Endothelial cell of umbilical vein (primary cell): ENCODE measurements around the gene WASL. TPM values are rescaled to one million over a fixed set of nuclear protein-coding genes. Genes with fewer than 3 reads are reported as not detected.

Experiments
- BruUV-seq: library from RNA; stranded (reverse); fragments of 400-500 nt; replicated peaks from 2 replicates; lab custom pipeline; 2021; lab: Mats Ljungman, UMichigan
- CTCF ChIA-PET: fragments of 300-600, 350-600 bp; sonication (Branson Sonifier 250); formaldehyde crosslinking; loops from one replicate; lab custom pipeline; 2021; ENCODE audit warnings: antibody characterized with exemption, inconsistent platforms; lab: Charles Lee
- POLR2A ChIA-PET: fragments of 300-600, 350-600 bp; sonication (Branson Sonifier 250); formaldehyde crosslinking; loops from one replicate; lab custom pipeline; 2021; ENCODE audit warnings: antibody characterized with exemption, inconsistent platforms; lab: Charles Lee
- DNase-seq: peaks from one replicate; pipeline ENCODE4 v3.0.0-alpha.2; 2011; ENCODE audit warnings: low read depth, low spot score
- FAIRE-seq: peaks from 2 replicates; lab custom pipeline; 2011; peaks lifted over from hg19 to GRCh38; lab: Jason Lieb, UNC
- H2AFZ ChIP-seq: 2 replicates; pipeline ENCODE4 v1.6.0; 2012; ENCODE audit warnings: low read depth, low read length, control low read depth, inconsistent platforms
- H3K27ac ChIP-seq: 2 replicates; pipeline ENCODE4 v1.5.1; 2011; ENCODE audit warnings: low read depth, mild to moderate bottlenecking, control low read depth, low read length, moderate library complexity; ENCODE audit not compliant: insufficient read depth
- H3K27me3 ChIP-seq, 2 experiments: 2 replicates each; pipeline versions ENCODE4 v1.6.0 to v1.6.1; 2011; ENCODE audit warnings: low read length in 2 of 2, mixed read lengths in 1 of 2; ENCODE audit not compliant: control insufficient read depth in 2 of 2, insufficient read depth in 2 of 2
- H3K36me3 ChIP-seq, 2 experiments: 2 replicates in 1 of 2; 3 replicates in 1 of 2; pipeline ENCODE4 v1.5.1; 2011; ENCODE audit warnings: low read length in 2 of 2, mild to moderate bottlenecking in 1 of 2, moderate library complexity in 1 of 2; ENCODE audit not compliant: control insufficient read depth in 2 of 2, insufficient read depth in 2 of 2; ENCODE audit errors: extremely low read depth in 1 of 2
- H3K4me1 ChIP-seq: 3 replicates; pipeline ENCODE4 v1.5.1; 2011; ENCODE audit warnings: mild to moderate bottlenecking, low read length; ENCODE audit not compliant: control insufficient read depth, insufficient read depth; ENCODE audit errors: extremely low read depth
- H3K4me2 ChIP-seq: 2 replicates; pipeline ENCODE4 v1.6.1; 2011; ENCODE audit warnings: low read length, control low read depth, mixed read lengths; ENCODE audit not compliant: insufficient read depth
- H3K4me3 ChIP-seq, 3 experiments: fragments of 200-600 bp in 1 of 3; sonication (generic), shearing (Covaris generic) in 1 of 3; replicated peaks in 1 of 3; 2 replicates each; pipeline ENCODE4 v1.5.1; 2011 to 2016; ENCODE audit warnings: control low read depth in 3 of 3, low read length in 3 of 3, mild to moderate bottlenecking in 2 of 3, inconsistent platforms in 1 of 3, low read depth in 1 of 3, moderate library complexity in 1 of 3; ENCODE audit not compliant: insufficient read depth in 1 of 3
- H3K79me2 ChIP-seq: 2 replicates; pipeline ENCODE4 v1.6.0; 2012; ENCODE audit warnings: low read length, inconsistent platforms; ENCODE audit not compliant: control insufficient read depth, insufficient read depth
- H3K9ac ChIP-seq: replicated peaks from 2 replicates; pipeline ENCODE3; 2011; ENCODE audit warnings: low read length, control low read depth; ENCODE audit not compliant: insufficient read depth; ENCODE audit errors: extremely low read depth
- H3K9me1 ChIP-seq: replicated peaks from 3 replicates; pipeline ENCODE4 v1.6.0; 2011; ENCODE audit warnings: mild to moderate bottlenecking, low read length; ENCODE audit not compliant: control insufficient read depth, insufficient read depth; ENCODE audit errors: extremely low read depth
- H3K9me3 ChIP-seq: replicated peaks from 2 replicates; pipeline ENCODE4 v1.5.1; 2012; ENCODE audit warnings: low read length, inconsistent platforms; ENCODE audit not compliant: control insufficient read depth, insufficient read depth
- H4K20me1 ChIP-seq: replicated peaks from 2 replicates; pipeline ENCODE3; 2011; ENCODE audit warnings: mild to moderate bottlenecking, low read length; ENCODE audit not compliant: control insufficient read depth, insufficient read depth; ENCODE audit errors: extremely low read depth
- EZH2 ChIP-seq: IDR thresholded peaks from 2 replicates; pipeline ENCODE4 v1.6.1; 2012; ENCODE audit warnings: borderline replicate concordance, low read depth, mild to moderate bottlenecking, moderate library complexity, low read length, inconsistent platforms; ENCODE audit not compliant: severe bottlenecking
- FOS ChIP-seq: IDR thresholded peaks from 2 replicates; pipeline ENCODE4 v1.6.1; 2011; ENCODE audit warnings: mild to moderate bottlenecking, low read length, moderate library complexity, borderline replicate concordance; ENCODE audit not compliant: insufficient read depth
- GATA2 ChIP-seq: IDR thresholded peaks from 2 replicates; pipeline ENCODE4 v1.7.0; 2011; ENCODE audit warnings: low read depth, mild to moderate bottlenecking, moderate library complexity, mixed read lengths, low read length; ENCODE audit not compliant: insufficient read length, insufficient read depth
- JUN ChIP-seq: IDR thresholded peaks from 2 replicates; pipeline ENCODE4 v1.6.1; 2011; ENCODE audit warnings: borderline replicate concordance, low read depth; ENCODE audit not compliant: insufficient read length, insufficient read depth
- MYC ChIP-seq: IDR thresholded peaks from one replicate; pipeline ENCODE4 v1.6.1; 2011; ENCODE audit warnings: mild to moderate bottlenecking, low read depth, low read length
- POLR2A ChIP-seq: IDR thresholded peaks from 2 replicates; pipeline ENCODE4 v1.6.1; 2012; ENCODE audit warnings: low read depth, mild to moderate bottlenecking, control low read depth, low read length
- POLR2AphosphoS5 ChIP-seq: IDR thresholded peaks from 2 replicates; pipeline ENCODE4 v1.6.1; 2012; ENCODE audit warnings: low read depth, mild to moderate bottlenecking, control low read depth, low read length, moderate library complexity; ENCODE audit not compliant: insufficient read depth
- dilution Hi-C: fragments of 300-500 bp; cut with MboI; formaldehyde crosslinking; loops from one replicate; pipeline ENCODE4 v1.15.0; 2019; ENCODE audit warnings: low sequenced_read_pairs; ENCODE audit not compliant: extremely low pct_ligation_motif_present
- intact Hi-C: fragments of 100-400 bp; cut with micrococcal nuclease; formaldehyde crosslinking; loops from one replicate; pipeline ENCODE4 v1.10.0; 2022
- polyA plus RNA-seq, 4 experiments: library from polyadenylated mRNA; depleted of rRNA in 3 of 4; stranded (reverse) in 3 of 4; unstranded in 1 of 4; fragments of >200 nt; gene quantifications; 2 replicates each; pipeline versions ENCODE4 v1.2.1 to v1.2.3, GENCODE V29; 2011 to 2012; ENCODE audit warnings: missing spikeins in 1 of 4
- total RNA-seq: library from RNA; stranded (reverse); gene quantifications from 2 replicates; pipeline ENCODE4 v1.2.3, GENCODE V29; 2021
- TF ChIP-seq, protein P1 (sequence below), 2 donors: IDR thresholded peaks; 1 replicate in 1 of 2; 2 replicates in 1 of 2; pipeline ENCODE4 v1.5.1; 2011; ENCODE audit warnings: low read length in 2 of 2, mild to moderate bottlenecking in 2 of 2, moderate library complexity in 2 of 2, control low read depth in 1 of 2, inconsistent platforms in 1 of 2, low read depth in 1 of 2; ENCODE audit not compliant: insufficient read depth in 1 of 2; ENCODE audit errors: extremely low read depth in 1 of 2
- TF ChIP-seq, protein P2 (sequence below): IDR thresholded peaks from 2 replicates; pipeline ENCODE4 v1.6.1; 2011; ENCODE audit not compliant: insufficient read depth, insufficient read length

The WASL gene
- total and polyA plus RNA-seq, 2 donors (not counting 3 experiments of a cell fraction or from before 2014, with no cell fraction given) = 5.2 to 24.0 TPM

DNA sequence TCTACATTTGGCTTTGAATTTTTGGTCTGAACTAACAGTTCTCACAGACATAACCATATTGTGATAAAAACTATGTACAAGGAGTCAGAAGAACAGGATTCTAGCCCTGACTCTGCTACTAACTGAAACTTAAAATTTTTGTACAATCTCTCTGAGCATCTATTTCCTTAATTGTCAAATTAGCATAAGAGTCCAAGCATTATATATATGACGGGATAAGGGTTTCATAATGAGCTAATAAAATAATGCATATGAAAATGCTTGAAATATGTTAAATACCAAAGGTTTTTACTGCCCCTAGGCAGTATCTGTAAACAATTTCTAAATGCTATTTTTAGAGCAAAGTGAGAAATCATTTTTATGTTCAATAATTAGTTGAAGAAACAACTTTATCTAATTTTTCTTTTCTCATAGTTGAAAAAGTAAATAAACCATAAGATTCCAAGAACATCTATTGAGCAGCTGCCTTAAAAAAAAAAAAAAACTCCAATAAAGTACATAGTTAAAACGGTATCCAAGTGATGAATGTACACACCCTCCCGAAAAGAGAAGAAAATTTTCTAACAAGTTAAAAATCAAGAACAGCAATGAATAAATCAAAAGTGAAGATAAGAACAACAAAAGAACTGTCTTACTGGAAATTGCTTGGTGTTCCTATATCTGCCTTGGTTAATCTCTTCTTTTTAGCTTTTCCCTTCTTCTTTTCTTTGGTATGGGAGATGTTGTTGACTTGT lies 52.7 kb downstream of the WASL start:
- ChIA-PET POLR2A (no interaction called here), CTCF (interaction anchor here (1.2 kb wide), 1 partner anchor 14 kb away, joined by 7 read pairs; no protein-coding TSS in a partner anchor)
- Histone ChIP-seq H3K9me3 (no peaks in the 10 kb centered on the region), H3K79me2 (no peaks in the 10 kb centered on the region), H2AFZ (no peak overlapping the region), H3K4me3 (no peak overlapping the region), H3K27me3 (no peaks in the 10 kb centered on the region), H3K4me1 (no peaks in the 10 kb centered on the region), H3K9me1 (no peaks in the 10 kb centered on the region), H3K36me3 (peaks cover 4 to 5% of the 10 kb centered on the region in 2 experiments), H3K9ac (no peak overlapping the region), H4K20me1 (no peaks in the 10 kb centered on the region), H3K4me2 (no peak overlapping the region), H3K27ac (no peak overlapping the region)
- FAIRE-seq (no peak), DNase-seq (no peak)
- no TSS peak for BruUV-seq
- no peak for TF ChIP-seq POLR2A
- no peak for TF ChIP-seq EZH2
- TF ChIP-seq, protein P1, sequence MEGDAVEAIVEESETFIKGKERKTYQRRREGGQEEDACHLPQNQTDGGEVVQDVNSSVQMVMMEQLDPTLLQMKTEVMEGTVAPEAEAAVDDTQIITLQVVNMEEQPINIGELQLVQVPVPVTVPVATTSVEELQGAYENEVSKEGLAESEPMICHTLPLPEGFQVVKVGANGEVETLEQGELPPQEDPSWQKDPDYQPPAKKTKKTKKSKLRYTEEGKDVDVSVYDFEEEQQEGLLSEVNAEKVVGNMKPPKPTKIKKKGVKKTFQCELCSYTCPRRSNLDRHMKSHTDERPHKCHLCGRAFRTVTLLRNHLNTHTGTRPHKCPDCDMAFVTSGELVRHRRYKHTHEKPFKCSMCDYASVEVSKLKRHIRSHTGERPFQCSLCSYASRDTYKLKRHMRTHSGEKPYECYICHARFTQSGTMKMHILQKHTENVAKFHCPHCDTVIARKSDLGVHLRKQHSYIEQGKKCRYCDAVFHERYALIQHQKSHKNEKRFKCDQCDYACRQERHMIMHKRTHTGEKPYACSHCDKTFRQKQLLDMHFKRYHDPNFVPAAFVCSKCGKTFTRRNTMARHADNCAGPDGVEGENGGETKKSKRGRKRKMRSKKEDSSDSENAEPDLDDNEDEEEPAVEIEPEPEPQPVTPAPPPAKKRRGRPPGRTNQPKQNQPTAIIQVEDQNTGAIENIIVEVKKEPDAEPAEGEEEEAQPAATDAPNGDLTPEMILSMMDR (IDR thresholded peaks at IDR 0.05; ENCODE audit: extremely low read depth in 1 of 2, insufficient read depth in 1 of 2, low read depth in 1 of 2, low read length in 2 of 2) = no peak
- no peak for TF ChIP-seq MYC
- no peak for TF ChIP-seq POLR2AphosphoS5
- no peak for TF ChIP-seq JUN
- TF ChIP-seq GATA2 = no peak
- TF ChIP-seq, protein P2, sequence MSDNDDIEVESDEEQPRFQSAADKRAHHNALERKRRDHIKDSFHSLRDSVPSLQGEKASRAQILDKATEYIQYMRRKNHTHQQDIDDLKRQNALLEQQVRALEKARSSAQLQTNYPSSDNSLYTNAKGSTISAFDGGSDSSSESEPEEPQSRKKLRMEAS = no peak
- TF ChIP-seq FOS = no peak
- intact Hi-C loops (no loop called here), dilution Hi-C loops (no loop called here)
